Fibroblast of mammary gland (primary cell): ENCODE results near the gene GNAQ.
A peak's percentile ranks its signal among the peaks of the same experiment; 100 is the strongest.

Experiments
- DNase-seq: peaks from one replicate; pipeline ENCODE4 v3.0.0-alpha.2; 2010; ENCODE audit warnings: low read depth
- H3K4me3 ChIP-seq: 2 replicates; pipeline ENCODE4 v1.5.1; 2011; ENCODE audit warnings: low read depth, mild to moderate bottlenecking, low read length, moderate library complexity; ENCODE audit not compliant: control insufficient read depth
- TF ChIP-seq, protein P1 (sequence below): conservative IDR thresholded peaks from 2 replicates; pipeline ENCODE4 v1.5.1; 2011; ENCODE audit warnings: low read depth, low read length, inconsistent platforms; ENCODE audit not compliant: control insufficient read depth, insufficient read depth

The GNAQ gene

DNA sequence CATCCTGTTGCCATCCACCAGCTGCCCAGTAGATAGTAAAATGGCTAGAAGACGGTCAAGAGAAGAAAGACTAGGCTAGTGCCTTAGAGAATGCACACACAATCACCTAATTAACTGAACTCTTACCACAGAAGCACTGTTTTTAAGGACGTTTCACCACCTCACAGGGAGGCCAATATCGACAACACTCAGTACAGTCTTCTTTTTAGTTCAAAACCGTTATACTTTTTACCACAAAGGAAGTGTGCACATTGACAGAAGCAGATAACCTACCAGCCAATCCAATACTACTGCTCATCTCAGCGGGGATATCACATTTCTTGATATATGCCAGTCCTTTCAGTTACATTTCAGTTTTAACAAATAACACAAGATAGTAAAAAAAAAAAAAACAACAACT, 122.3 kb downstream of the GNAQ start:
- DNase-seq, result no peak
- H3K4me3 ChIP-seq, result no peak overlapping the region
- TF ChIP-seq, protein P1, sequence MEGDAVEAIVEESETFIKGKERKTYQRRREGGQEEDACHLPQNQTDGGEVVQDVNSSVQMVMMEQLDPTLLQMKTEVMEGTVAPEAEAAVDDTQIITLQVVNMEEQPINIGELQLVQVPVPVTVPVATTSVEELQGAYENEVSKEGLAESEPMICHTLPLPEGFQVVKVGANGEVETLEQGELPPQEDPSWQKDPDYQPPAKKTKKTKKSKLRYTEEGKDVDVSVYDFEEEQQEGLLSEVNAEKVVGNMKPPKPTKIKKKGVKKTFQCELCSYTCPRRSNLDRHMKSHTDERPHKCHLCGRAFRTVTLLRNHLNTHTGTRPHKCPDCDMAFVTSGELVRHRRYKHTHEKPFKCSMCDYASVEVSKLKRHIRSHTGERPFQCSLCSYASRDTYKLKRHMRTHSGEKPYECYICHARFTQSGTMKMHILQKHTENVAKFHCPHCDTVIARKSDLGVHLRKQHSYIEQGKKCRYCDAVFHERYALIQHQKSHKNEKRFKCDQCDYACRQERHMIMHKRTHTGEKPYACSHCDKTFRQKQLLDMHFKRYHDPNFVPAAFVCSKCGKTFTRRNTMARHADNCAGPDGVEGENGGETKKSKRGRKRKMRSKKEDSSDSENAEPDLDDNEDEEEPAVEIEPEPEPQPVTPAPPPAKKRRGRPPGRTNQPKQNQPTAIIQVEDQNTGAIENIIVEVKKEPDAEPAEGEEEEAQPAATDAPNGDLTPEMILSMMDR, result no peak

DNA sequence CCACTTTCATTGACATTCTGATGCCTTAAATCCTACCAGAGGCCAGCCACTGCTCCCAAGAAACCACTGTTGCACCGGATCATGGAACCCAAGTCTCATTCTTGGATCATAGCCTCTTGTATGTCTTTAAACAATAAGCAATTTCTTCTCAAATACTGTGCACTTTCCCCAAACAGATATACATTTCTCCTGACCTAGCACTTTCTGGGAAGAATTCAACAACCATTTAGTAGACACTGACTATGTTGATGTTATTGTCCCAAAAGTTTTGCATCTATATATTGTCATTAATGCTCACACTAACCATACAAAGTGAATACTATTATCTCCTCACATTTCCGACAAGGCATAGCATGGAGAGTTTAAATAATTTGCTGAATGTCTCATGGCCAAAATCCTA, 123.3 kb downstream of the GNAQ start:
- TF ChIP-seq, protein P1, result no peak
- DNase-seq, result no peak
- no peak overlapping the region for H3K4me3 ChIP-seq

DNA sequence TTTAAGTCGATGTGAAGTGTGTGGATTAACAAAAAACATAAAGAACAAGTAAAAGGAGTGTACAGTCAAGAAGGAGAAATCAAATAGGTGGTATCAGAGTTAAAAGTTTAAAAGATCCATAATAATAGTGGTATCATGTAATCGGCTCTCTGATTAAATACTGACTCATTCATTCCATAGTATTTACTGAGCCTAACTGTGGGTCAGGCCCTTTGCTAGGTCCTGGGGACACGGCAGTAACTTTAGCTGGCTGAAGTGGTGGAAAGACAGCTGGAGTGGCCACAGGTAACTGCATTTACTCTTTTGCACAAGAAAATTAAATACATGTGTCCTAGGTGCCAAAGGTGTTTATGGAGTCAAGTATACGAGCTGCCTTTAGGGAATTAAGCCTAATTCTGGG, 124.0 kb downstream of the GNAQ start:
- DNase-seq, result peak; percentile 43
- TF ChIP-seq, protein P1, result no peak
- H3K4me3 ChIP-seq, result no peak overlapping the region

DNA sequence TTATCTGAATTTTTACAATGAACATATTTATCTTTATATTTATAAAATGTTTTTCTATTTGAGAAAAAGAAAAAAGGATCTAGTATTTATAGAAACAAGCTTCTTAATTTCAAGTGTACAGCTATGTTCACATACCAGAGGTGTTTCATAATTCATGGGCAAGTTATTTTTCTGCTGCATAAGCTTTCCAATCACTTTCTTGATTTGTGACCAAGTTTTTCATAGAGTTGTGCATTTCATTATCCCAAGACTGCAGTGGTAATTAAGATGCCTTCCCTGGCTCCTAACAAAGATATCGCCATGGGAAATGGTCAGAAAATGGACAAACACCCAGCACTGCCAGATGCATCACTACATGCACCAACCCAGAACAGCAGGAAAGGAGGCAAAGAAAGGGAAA, 124.6 kb downstream of the GNAQ start:
- TF ChIP-seq, protein P1, result no peak
- no peak overlapping the region for H3K4me3 ChIP-seq
- no peak for DNase-seq

DNA sequence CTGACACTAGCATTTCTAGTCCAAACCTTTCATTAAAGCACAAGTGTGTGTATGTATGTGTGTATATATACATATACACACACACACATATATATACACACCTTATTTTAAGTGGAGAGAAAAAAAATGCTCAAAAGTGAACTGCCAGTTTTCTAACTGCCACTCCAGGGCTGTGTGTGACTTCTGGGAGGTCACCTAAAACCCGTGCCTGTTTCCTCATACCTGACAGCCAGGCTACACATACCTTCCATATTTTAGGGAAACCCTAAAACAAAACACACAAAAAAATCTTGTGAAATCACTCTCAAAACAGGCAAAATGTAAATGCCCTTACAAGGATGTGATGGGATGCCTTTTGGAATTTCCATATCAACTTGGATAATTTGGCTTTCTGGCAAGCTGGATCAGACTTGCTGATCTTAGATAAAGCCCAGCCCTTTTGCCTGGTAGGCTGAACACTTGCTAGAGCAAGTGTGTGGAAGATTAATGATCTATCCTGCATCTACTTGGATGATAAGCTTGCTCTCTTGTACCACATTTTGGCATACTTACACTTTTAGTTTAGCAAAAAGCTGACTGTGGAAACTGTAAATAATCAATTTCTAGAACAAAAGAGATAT, 127.8 kb downstream of the GNAQ start:
- no peak for DNase-seq
- H3K4me3 ChIP-seq, result no peak overlapping the region
- TF ChIP-seq, protein P1, result no peak

DNA sequence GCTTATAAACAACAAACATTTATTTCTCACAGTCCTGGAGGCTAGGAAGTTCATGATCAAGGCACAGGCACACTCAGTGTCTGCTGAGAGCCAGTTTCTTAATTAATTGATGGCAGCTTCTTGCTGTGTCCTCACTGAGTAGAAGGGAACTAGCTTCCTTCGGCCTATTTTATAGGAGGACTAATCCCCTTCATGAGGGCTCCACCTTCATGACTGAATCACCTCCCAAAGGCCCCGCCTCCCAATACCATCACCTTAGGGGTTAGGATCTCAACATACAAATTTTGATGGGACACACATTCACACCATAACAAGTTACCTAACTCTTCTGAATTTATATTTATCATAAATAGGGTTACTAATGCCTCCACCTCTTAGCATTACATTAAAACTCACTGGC, 129.8 kb downstream of the GNAQ start:
- TF ChIP-seq, protein P1, result no peak
- DNase-seq, result no peak
- no peak overlapping the region for H3K4me3 ChIP-seq

DNA sequence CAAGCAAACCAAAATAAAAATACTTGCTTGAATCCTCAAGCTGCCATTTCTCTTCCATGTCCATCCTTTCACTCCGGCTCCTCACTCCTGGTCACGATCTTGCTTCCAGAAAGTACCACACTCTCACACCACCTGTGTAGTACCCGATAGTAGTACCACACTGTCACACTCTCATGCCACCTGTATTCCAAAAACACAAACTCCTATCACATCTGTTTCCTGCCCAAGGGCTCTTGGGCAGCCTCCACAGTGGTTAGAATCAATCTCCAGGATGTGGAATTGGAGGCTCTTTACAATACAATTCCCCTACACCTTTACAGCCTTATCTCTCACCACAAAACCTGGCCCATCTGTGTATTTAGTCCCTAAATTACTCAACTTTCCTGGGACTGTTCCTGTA, 130.6 kb downstream of the GNAQ start:
- H3K4me3 ChIP-seq, result no peak overlapping the region
- no peak for DNase-seq
- TF ChIP-seq, protein P1, result no peak
